Gastrocnemius medialis (tissue), 4 donors: ENCODE data around the gene COG4. TPM values are rescaled to one million over a fixed set of nuclear protein-coding genes. Genes with fewer than 3 reads are reported as not detected.

Experiments used
- ATAC-seq, 2 donors: fragments of 150-250 bp; one replicate each; pipeline ENCODE4 v1.9.1; 2016
- DNase-seq, 2 donors: peaks; one replicate each; pipeline ENCODE4 v3.0.0-alpha.2; 2019
- H3K27ac ChIP-seq, 4 donors: fragments of 200-600 bp; sonication (generic); 1 replicate in 1 of 4; 2 replicates in 3 of 4; pipeline ENCODE4 v1.5.1; 2016 to 2018; ENCODE audit warnings: mild to moderate bottlenecking in 2 of 4, moderate library complexity in 1 of 4
- H3K27me3 ChIP-seq, 3 donors: fragments of 200-600 bp; sonication (generic) in 2 of 3; 1 replicate in 1 of 3; 2 replicates in 2 of 3; pipeline versions ENCODE4 v1.5.1 to v1.6.0; 2016 to 2019; ENCODE audit warnings: mild to moderate bottlenecking in 1 of 3, moderate library complexity in 1 of 3
- H3K36me3 ChIP-seq, 2 donors: fragments of 200-600 bp; sonication (generic) in 1 of 2; one replicate each; pipeline ENCODE4 v1.5.1; 2017 to 2018
- H3K4me1 ChIP-seq, 2 donors: fragments of 200-600 bp; sonication (generic) in 1 of 2; one replicate each; pipeline ENCODE4 v1.5.1; 2016 to 2017; ENCODE audit warnings: mild to moderate bottlenecking in 2 of 2
- H3K4me3 ChIP-seq, 4 donors: fragments of 200-600 bp; sonication (generic) in 3 of 4; 1 replicate in 1 of 4; 2 replicates in 3 of 4; pipeline ENCODE4 v1.5.1; 2016 to 2019; ENCODE audit warnings: mild to moderate bottlenecking in 2 of 4
- H3K9me3 ChIP-seq, 3 donors: fragments of 200-600 bp; sonication (generic) in 2 of 3; 1 replicate in 1 of 3; 2 replicates in 2 of 3; pipeline ENCODE4 v1.5.1; 2016 to 2019
- CTCF ChIP-seq, 5 experiments: fragments of 450-650 bp in 3 of 5; fragments of 200-600 bp in 2 of 5; sonication (generic) in 2 of 5; IDR thresholded peaks in 4 of 5; conservative IDR thresholded peaks in 1 of 5; 1 replicate in 4 of 5; 2 replicates in 1 of 5; pipeline ENCODE4 v1.5.1; 2016 to 2019; ENCODE audit warnings: antibody characterized with exemption in 5 of 5, mild to moderate bottlenecking in 3 of 5, moderate library complexity in 3 of 5
- POLR2A ChIP-seq, 2 donors: fragments of 450-650 bp; IDR thresholded peaks; one replicate each; pipeline ENCODE4 v1.6.1; 2017; ENCODE audit warnings: antibody characterized with exemption in 2 of 2, mild to moderate bottlenecking in 2 of 2, moderate library complexity in 2 of 2
- in situ Hi-C, 4 donors: fragments of 200-750 bp; cut with MboI; loops; one replicate each; pipeline versions ENCODE4 v1.15.0 to v1.8.0; 2017; ENCODE audit warnings: low sequenced_read_pairs in 4 of 4
- intact Hi-C: fragments of 100-400 bp; cut with DNase I; formaldehyde crosslinking; loops from one replicate; pipeline ENCODE4 v1.15.1; 2023; ENCODE audit warnings: low total_unique reads
- total RNA-seq, 4 donors: library from RNA; depleted of rRNA; stranded (reverse); fragments of >200 nt; gene quantifications; one replicate each; pipeline versions ENCODE4 v1.1.0 to v1.2.3, GENCODE V29; 2016

COG4 gene
- total RNA-seq, 4 donors from 2014 or later: 71.8 to 113 (median 82.0) TPM

GRCh38 chr16:70494202-70494770 lies 29.1 kb downstream of the COG4 start:
- H3K27me3 ChIP-seq: no peaks in the 10 kb centered on the region
- peak overlapping the region in 3 of 4 donors; percentile 38 to 60 (median 44) for H3K27ac ChIP-seq
- no peaks in the 10 kb centered on the region for H3K9me3 ChIP-seq
- intact Hi-C loops (no loop called here), in situ Hi-C loops (no loop called here)
- ATAC-seq (no peak), DNase-seq (no peak)
- peaks cover 8 to 12% of the 10 kb centered on the region in 2 donors for H3K4me1 ChIP-seq
- TF ChIP-seq CTCF (IDR thresholded peaks at IDR 0.05 in 4 of 5, conservative IDR thresholded peaks at IDR 0.05 in 1 of 5): no peak
- no peak for TF ChIP-seq POLR2A (IDR thresholded peaks at IDR 0.05)
- H3K4me3 ChIP-seq: no peak overlapping the region
- H3K36me3 ChIP-seq: peaks cover 4 to 45% of the 10 kb centered on the region in 2 donors

GRCh38 chr16:70493802-70494201 lies 29.6 kb downstream of the COG4 start:
- ATAC-seq: peak in 1 of 2 donors; percentile 41
- peak overlapping the region in 3 of 4 donors; percentile 38 to 60 (median 44) for H3K27ac ChIP-seq
- H3K4me3 ChIP-seq: no peak overlapping the region
- in situ Hi-C loops: no loop called here
- DNase-seq: no peak
- TF ChIP-seq POLR2A (IDR thresholded peaks at IDR 0.05) (no peak), CTCF (IDR thresholded peaks at IDR 0.05 in 4 of 5, conservative IDR thresholded peaks at IDR 0.05 in 1 of 5) (no peak)
- H3K4me1 ChIP-seq: peaks cover 8 to 12% of the 10 kb centered on the region in 2 donors
- H3K36me3 ChIP-seq: peaks cover 4 to 46% of the 10 kb centered on the region in 2 donors
- no peaks in the 10 kb centered on the region for H3K27me3 ChIP-seq
- no peaks in the 10 kb centered on the region for H3K9me3 ChIP-seq
- intact Hi-C loops: no loop called here

- peak; percentile 93 to 95 for ATAC-seq
Measured at GRCh38 chr16:70490261-70490660, 33.1 kb downstream of the COG4 start.

GRCh38 chr16:70484867-70485266 lies 38.5 kb downstream of the COG4 start:
- Histone ChIP-seq H3K9me3 (no peaks in the 10 kb centered on the region), H3K4me1 (peaks cover 0 to 3% of the 10 kb centered on the region in 2 donors), H3K27ac (no peak overlapping the region), H3K27me3 (no peaks in the 10 kb centered on the region), H3K4me3 (no peak overlapping the region), H3K36me3 (peaks cover 0 to 69% of the 10 kb centered on the region in 2 donors)
- TF ChIP-seq POLR2A (IDR thresholded peaks at IDR 0.05) (no peak), CTCF (IDR thresholded peaks at IDR 0.05 in 4 of 5, conservative IDR thresholded peaks at IDR 0.05 in 1 of 5) (no peak)
- DNase-seq (no peak), ATAC-seq (no peak)
- intact Hi-C loops: no loop called here
- in situ Hi-C loops: no loop called here

More at GRCh38 chr16:70490261-70490660, 33.1 kb downstream of the COG4 start:
- H3K36me3 ChIP-seq: peaks cover 0 to 44% of the 10 kb centered on the region in 2 donors
- H3K27me3 ChIP-seq: no peaks in the 10 kb centered on the region
- DNase-seq: peak; percentile 84 to 85
- no peak overlapping the region for H3K4me3 ChIP-seq
- in situ Hi-C loops: no loop called here
- intact Hi-C loops: no loop called here
- no peaks in the 10 kb centered on the region for H3K9me3 ChIP-seq
- H3K4me1 ChIP-seq: peaks cover 8 to 12% of the 10 kb centered on the region in 2 donors
- H3K27ac ChIP-seq: peak overlapping the region; percentile 25 to 87 (median 74)
- peak in 1 of 5 experiments; percentile 15 for TF ChIP-seq CTCF (IDR thresholded peaks at IDR 0.05 in 4 of 5, conservative IDR thresholded peaks at IDR 0.05 in 1 of 5)
- peak in 1 of 2 donors; percentile 36 for TF ChIP-seq POLR2A (IDR thresholded peaks at IDR 0.05)
